ENCODE results near the gene SUB1.
A peak's percentile ranks its signal among the peaks of the same experiment; 100 is the strongest.
"Not testable (repeated sequence)": the region's sequence is repeated elsewhere in the genome, so short reads cannot be mapped to it uniquely, and the experiment has no call there.

The SUB1 gene

GRCh38 chr5:32601623-32602295 lies 16.4 kb downstream of the SUB1 start:
- no peak for DNase-seq

GRCh38 chr5:32602906-32603305 lies 17.5 kb downstream of the SUB1 start:
- DNase-seq: no peak

- no peak for DNase-seq
Observed at GRCh38 chr5:32604800-32605765, 19.7 kb downstream of the SUB1 start.

GRCh38 chr5:32605766-32606152 lies 20.4 kb downstream of the SUB1 start:
- DNase-seq: no peak

GRCh38 chr5:32612134-32612888 lies 27.0 kb downstream of the SUB1 start:
- DNase-seq: no peak

- peak; percentile 82 for DNase-seq
Observed at GRCh38 chr5:32613050-32613672, 27.8 kb downstream of the SUB1 start.

- DNase-seq: no peak
Observed at GRCh38 chr5:32615236-32615635, 29.9 kb downstream of the SUB1 start.

GRCh38 chr5:32618962-32619361 lies 33.6 kb downstream of the SUB1 start:
- DNase-seq: no peak

- DNase-seq: no peak
Observed at GRCh38 chr5:32621256-32621655, 35.9 kb downstream of the SUB1 start.

GRCh38 chr5:32625106-32625505 lies 39.7 kb downstream of the SUB1 start:
- DNase-seq: no peak

- no peak for DNase-seq
Observed at GRCh38 chr5:32625547-32625946, 40.2 kb downstream of the SUB1 start.

- no peak for DNase-seq
Observed at GRCh38 chr5:32627219-32627870, 42.0 kb downstream of the SUB1 start.

GRCh38 chr5:32628049-32628844 lies 42.9 kb downstream of the SUB1 start:
- DNase-seq: no peak

GRCh38 chr5:32630867-32631491 lies 45.6 kb downstream of the SUB1 start:
- DNase-seq: no peak

- DNase-seq: not testable (repeated sequence)
Observed at GRCh38 chr5:32633017-32633416, 47.7 kb downstream of the SUB1 start.

GRCh38 chr5:32638309-32638708 lies 53.0 kb downstream of the SUB1 start:
- no peak for DNase-seq

- no peak for DNase-seq
Observed at GRCh38 chr5:32639943-32640342, 54.6 kb downstream of the SUB1 start.

GRCh38 chr5:32642276-32643002 lies 57.1 kb downstream of the SUB1 start:
- DNase-seq: no peak

GRCh38 chr5:32645246-32645645 lies 59.9 kb downstream of the SUB1 start:
- DNase-seq: no peak
